GM11168 (cell line): ENCODE measurements around the gene CASP5.
"Not testable (repeated sequence)": the region's sequence is repeated elsewhere in the genome, so short reads cannot be mapped to it uniquely, and the experiment has no call there.

Experiments
- in situ Hi-C: fragments of 300-500 bp; cut with MboI; formaldehyde crosslinking; loops from one replicate; pipeline ENCODE4 v1.12.0; 2022; ENCODE audit warnings: low sequenced_read_pairs; ENCODE audit not compliant: unreplicated experiment

Gene CASP5

DNA sequence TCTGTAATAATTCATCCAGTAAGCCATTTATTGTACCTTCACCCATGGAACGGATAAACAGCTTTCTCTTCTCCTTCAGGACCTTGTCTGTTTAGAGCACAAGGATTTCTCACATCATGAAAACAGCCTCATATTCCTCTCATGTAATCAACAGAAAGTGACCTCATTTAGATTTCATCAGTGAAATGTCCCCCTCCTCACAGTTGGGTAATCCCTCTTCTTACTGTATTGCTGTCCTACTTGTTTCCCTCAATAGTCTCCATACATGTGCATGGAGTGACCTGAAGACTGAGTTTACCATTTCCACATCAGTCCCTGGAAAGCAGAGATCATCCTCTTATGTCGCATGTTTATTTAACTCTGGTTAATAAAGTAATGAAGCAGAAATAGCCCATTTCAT lies 11.4 kb upstream of the CASP5 start:
- in situ Hi-C loops, result not testable (repeated sequence)

DNA sequence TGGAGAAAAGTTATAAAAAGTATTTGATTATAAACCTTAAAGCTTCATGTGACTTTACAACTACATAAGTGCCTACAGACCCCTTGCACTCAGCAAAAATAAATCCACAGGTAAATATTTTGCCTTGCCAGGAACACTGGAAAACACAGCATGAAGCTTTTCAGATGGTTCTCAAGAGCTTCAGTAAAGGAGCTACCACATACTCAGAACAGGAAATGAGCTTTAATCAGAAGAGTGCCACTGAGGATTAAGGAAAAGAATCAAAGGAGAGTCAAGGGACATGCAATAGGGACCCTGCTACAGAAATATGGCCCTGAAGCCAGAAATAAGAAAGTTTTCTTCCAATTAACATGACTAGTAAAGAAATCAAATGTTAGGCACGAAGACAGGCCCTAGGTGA lies 10.8 kb upstream of the CASP5 start:
- in situ Hi-C loops, result no loop called here

DNA sequence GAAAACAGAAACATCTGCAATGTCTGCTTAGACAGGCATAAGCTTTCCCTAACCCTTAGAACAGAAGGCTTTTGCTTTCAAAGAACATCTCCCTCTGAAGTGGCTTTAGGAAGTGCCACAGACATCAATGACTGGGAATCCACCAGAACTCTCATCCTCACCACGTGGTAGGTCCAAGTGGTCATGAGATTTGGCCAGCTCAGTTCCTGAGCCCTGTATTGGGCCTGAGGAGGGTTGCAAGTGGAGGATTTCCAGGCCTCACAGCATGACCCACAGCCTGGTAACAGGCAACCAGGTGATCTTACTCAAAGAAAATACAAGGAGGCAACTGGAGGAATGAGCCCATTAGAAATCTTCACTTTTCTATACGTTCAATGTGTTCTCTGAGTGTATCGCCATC lies 10.4 kb upstream of the CASP5 start:
- in situ Hi-C loops, result no loop called here

DNA sequence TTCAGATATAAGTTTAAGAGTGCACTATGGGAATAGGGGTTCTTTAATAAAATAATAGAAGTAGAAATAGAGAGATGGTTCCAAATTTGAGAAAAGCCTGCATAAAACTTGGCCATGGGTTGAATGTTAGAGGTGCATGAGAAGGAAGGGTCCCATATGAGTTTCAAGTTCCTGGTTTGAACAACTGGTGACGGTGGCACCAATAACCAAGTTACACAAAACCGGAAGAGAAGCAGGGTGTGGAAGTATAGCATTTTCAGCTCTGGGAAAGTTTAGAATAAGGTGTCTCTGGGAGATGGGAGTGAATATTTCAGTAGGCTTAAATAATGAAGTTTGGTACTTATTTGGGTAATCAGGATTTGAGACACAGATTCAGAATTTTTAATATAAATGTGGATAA lies 9.5 kb upstream of the CASP5 start:
- in situ Hi-C loops, result no loop called here

DNA sequence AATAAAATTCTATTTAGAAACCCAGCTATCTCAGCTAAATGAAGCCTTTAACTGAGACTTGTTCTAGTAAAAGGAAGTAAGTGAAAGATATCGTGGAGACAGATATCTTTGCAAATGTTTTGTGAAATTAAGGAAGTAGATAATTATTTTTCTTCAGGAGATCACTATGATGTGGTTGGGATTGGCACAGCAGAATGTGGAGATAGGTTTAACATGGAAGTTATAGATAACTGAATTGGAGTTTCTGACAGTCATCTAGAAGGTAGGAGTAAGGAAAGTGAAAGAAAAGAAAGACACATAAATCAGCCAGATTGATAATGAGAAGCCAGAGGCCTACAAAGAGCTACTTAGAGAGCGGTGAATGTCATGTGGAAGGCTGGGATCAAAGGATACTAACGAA lies 4.7 kb upstream of the CASP5 start:
- in situ Hi-C loops, result no loop called here

DNA sequence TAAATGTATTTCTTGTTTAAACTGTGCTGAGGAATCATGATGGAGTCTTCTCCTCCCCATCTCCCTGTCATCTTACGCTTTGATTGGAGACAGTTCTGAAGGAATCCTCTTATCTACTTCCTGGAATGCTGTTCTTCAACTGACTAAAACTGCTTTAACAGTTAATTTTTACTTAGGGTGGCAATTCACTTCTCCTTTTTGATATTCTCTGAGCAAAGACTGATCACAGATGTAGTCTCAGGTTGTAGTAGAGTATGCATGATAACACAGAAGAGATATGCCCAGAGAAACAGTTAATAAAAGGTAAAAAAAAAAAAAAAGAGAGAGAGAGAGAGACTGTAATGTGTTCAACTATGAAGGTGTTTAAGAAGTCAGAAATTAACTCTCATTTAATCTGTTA lies 1.4 kb upstream of the CASP5 start:
- in situ Hi-C loops, result loop anchor here (25.0 kb wide), 1 partner anchor 437 kb away; no protein-coding TSS in a partner anchor

DNA sequence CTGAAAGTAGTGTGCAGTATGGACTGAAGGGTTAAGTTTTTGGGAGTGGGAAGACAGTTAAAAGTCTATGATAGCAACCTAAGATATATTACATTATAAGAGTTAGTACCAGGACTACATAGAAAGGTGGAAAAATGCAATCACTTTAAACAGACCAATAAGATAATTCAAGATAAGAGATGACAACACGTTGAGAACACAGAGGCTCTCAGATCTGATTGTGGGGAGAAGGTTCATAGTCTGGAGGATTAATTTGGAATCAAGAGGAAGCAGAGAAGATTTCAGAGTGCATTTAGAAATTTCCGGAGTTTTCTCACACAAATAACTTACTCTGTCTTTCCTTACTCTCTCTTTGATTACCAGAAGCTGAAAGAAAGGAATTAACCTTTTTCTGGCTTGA lies 441 bp downstream of the CASP5 start:
- in situ Hi-C loops, result loop anchor here (25.0 kb wide), 1 partner anchor 435 kb away; no protein-coding TSS in a partner anchor

DNA sequence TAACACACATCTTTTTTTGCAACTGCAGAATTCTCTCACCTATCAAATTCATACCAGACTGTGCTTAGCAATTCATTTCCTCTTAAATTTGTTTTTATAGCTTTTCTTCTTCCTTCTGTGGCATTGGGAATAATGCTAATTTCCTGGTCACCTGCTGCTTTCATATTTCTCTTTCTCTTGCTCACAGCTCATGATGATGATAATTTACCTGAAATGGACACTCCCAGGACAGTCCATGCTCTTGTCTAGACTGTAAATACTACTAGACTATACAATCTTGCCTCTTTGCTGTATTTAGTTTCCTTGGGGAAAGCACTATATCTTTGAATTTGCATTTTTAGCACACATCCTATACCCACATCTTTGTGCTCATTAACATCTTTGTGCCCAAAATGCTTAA lies 15.5 kb downstream of the CASP5 start:
- in situ Hi-C loops, result loop anchor here (25.0 kb wide), 1 partner anchor 420 kb away; no protein-coding TSS in a partner anchor

DNA sequence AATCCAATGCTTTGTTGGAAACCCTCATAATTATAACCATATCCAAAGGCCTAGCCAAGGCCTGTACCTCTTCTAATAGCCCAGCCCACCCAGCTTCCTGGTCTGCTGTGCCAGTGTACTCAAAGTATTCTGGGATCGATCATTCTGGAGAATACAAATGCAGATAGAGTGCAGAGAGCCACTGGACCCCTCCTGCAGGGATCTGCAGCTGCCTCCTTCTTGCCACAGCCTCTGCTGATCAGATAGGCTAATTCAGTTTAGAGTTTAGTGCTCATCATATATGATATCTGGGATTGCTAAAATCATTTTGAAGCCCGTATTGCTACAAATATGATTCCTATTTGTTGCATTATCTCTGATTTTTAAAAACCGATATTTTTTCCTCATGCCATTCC lies 17.5 kb downstream of the CASP5 start:
- in situ Hi-C loops, result loop anchor here (25.0 kb wide), 1 partner anchor 418 kb away; no protein-coding TSS in a partner anchor

DNA sequence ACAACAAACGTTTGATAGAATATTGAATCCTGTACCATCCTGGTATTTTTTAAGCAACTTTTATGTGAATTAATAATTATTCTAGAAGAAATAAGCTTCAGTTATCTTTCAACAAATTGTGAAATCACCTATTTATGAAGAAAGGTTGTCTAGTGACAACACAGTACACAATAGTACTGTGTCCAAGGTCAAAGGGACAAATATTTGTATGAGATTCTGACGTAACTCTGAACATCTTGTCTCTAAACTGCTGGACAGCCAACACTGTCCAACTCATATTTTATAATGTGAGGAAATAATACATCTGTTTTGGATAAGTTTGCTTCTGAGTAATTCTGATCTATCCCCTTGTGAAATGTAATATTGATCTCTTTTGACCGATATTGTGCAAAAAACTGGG lies 18.9 kb downstream of the CASP5 start:
- in situ Hi-C loops, result loop anchor here (25.0 kb wide), 1 partner anchor 417 kb away; no protein-coding TSS in a partner anchor

DNA sequence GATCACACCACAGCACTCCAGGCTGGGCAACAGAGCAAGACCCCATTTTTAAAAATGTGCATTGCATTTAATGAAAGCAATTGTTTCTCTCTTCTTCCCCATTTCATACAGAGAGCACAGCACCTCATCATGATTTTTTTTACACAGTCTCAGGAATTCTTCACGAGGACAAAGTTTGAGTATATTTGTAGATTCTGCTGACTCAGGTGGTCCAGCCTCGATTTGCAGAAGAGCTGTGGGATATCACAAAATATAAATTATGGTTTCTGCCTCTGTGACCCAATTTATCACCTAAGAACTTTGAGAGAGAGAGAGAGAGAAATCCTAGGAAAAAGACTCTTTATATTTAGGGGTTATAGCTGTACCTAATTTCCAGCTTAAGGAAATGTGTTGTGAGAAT lies 19.8 kb downstream of the CASP5 start:
- in situ Hi-C loops, result loop anchor here (25.0 kb wide), 1 partner anchor 416 kb away; no protein-coding TSS in a partner anchor

DNA sequence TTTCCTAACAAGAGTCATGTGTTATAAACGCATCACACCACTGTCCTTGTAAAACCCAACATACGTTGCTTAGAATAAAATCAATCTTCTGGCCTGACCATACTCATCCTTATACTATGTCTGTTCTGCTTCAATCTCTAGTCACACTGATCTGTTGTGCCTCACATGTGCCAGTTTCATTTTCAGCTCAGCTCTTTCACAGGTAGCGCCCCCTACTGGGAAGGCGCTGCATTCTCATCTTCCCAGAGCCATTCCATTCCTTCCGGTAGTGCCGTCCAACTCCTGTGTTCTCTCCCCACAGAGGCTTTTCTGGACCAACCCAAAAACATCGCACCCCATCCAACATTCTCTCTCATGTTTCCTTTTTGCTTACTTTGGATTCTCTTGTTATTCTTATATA lies 22.2 kb downstream of the CASP5 start:
- in situ Hi-C loops, result loop anchor here (25.0 kb wide), 1 partner anchor 413 kb away; no protein-coding TSS in a partner anchor

DNA sequence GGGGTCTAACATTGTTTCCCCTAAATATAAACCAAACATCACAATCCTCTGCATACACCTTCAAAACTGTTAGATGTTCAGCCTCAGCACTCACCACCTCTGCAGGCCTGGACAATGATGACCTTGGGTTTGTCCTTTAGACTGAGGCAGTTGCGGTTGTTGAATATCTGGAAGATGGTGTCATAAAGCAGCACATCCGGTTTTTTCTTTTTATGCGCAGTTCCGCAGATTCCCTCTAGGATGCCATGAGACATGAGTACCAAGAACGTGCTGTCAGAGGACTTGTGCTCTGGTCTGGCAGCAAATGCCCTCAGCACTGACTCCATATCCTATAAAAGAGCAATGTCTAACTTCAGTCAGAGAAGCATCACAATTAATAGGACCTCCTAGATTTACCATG lies 22.8 kb downstream of the CASP5 start:
- in situ Hi-C loops, result loop anchor here (25.0 kb wide), 1 partner anchor 413 kb away; no protein-coding TSS in a partner anchor

DNA sequence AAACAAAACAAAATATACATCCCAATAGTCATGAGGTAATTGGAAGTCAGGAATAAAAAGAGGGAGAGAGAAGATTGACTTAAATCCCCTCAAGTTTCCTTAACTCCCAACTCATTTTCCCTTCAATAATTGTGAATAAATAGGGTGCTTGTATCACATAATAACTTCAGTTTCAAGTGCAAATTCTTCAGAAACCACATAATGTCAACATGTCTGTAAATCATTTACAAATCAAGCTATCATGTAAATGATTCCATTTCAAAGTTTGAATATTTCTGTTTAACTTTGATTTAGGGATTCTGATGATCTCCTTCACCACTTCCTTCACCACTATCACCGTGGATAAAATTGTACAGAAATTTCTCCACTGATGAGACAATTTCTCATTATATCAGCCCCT lies 23.2 kb downstream of the CASP5 start:
- in situ Hi-C loops, result loop anchor here (25.0 kb wide), 1 partner anchor 412 kb away; no protein-coding TSS in a partner anchor

DNA sequence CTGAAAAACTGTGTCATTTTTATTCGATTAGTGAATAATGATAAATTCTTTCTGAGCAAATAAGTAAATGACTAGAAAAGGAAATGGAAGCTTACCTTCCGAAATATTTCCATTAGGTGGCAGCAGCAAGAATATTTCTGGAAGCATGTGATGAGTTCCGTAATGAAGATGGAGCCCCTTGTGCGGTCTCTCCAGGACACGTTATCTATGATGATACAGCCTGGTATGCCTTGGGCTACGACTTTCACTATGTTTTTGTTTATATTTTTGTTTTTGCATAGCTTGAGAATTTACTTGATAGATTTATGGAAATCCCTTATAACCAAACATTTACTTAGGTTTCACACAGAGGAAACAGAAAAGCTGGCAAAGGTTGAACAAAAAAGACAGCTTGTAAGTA lies 25.7 kb downstream of the CASP5 start:
- in situ Hi-C loops, result no loop called here

DNA sequence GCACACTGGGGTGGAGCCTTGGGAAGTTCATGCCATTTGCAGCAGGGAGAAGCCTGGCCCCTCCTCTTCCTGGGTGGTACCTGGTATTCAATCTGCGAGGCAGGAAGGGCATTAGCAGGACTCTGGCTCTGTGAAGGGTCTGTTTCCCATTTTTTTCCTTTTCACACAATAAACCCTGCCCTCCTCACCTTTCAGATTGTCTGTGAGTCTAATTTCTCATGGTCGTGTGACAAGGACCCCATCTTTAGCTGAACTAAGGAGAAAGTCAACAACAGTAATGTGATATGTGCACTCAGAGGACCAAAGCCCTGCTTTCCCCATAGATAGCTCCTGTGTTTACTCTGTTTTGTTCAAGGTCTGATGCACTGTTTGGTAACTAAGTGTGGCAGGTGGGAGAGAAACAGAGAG lies 28.0 kb downstream of the CASP5 start:
- in situ Hi-C loops, result no loop called here

DNA sequence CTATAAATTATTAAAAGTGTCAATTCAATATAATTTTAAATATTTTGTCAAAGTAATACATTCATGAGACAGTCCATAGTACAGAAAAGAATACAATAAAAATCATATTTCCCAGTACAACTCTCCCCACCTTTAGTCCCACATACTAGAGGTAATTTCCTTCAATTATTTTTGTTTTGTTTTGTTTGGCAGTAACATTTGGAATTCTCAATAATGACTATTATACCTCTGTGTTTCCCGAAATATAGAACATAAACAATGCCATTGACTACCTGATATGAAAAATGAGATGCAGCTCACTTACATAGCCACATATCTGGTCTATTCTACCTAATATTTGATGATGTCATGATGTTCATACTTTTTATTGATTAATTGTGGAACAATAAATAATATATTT lies 30.2 kb downstream of the CASP5 start:
- in situ Hi-C loops, result no loop called here

DNA sequence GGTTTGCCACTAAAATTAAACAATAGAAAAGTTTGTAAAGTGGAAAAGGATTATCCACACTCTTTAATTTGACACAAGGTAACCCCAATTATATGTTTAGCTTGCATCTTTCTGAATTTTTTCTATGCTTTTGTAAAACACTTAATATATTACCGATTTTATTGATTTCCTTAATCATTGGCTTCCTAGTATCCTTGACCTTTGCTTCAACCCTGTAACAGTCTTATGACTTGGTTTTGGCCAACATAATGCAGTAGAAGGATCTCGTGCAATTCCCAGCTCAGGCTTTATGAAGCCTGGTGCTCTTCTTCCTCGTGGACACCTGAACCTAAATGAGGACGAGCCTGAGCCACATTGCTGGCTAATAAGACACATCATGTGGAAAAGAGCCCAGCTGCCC lies 31.0 kb downstream of the CASP5 start:
- in situ Hi-C loops, result no loop called here

DNA sequence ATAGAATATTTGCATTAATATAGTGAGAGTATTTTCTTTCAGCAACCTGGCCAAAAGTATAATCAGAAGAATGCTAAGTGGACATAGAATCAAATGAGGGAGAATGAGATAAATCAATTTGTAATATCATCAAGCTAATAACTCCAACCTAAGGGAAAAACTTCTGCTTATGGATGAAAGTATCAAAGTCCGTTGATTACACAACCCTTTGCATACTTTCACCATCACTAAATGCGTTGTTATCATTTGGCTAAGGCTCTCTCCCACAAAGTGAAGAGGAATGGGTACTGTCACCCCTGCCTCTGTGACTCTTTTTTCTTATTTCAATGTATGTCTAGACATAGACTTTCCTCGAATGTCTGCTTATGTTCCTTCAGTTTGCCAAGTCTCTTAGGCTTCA lies 38.2 kb downstream of the CASP5 start:
- in situ Hi-C loops, result no loop called here

DNA sequence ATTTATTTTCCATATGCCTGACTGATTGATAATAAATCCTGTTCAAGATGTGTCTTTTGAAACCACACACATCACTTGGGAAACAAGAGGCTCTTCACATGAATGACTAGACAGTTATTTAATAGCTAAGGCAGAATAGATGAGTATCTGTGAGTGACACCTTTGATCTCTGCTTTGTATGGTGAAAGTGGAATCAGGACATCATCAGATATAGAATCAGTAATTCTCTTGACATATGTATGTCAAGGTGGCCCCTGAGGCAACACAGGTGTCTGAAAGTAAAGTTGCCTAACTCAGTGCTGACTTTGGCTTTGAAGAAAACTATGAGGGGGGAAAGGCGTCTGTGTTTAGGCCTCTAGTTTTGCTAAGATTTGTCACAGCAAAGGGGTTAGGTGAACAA lies 43.1 kb downstream of the CASP5 start:
- in situ Hi-C loops, result no loop called here

DNA sequence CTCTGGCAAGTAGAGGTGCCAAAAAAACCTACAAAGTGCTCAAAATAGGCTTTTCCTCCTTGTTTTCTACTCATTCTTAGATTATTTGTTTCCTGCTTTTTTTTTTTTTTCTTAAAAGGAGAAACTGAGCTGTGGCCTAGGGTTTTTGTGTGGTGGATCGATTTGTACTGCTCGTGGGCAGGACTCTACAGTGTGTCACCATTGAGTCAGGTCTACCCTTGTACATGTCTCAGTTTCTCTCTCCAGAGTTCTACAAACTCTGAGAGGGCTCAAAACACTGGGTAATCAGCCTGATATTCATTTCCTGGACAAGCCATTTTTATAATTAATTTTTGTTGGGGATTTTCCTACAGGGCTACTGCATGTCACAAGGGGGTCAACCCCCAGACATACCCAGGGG lies 49.4 kb downstream of the CASP5 start:
- in situ Hi-C loops, result no loop called here

DNA sequence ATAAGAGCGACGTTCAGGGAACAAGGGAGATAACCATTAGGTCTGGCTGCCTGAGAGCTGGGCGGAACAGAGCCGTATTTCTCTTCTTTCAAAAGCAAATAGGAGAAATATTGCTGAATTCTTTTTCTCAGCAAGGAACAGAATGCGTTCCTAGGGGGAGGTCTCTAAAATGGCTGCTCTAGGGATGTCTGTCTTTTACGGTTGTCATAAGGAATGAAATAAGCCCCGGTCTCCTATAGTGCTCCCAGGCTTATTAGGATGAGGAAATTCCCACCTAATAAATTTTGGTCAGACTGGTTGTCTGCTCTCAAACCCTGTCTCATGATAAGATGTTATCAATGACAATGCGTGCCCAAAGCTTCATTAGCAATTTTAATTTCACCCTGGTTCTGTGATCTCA lies 50.0 kb downstream of the CASP5 start:
- in situ Hi-C loops, result not testable (repeated sequence)

DNA sequence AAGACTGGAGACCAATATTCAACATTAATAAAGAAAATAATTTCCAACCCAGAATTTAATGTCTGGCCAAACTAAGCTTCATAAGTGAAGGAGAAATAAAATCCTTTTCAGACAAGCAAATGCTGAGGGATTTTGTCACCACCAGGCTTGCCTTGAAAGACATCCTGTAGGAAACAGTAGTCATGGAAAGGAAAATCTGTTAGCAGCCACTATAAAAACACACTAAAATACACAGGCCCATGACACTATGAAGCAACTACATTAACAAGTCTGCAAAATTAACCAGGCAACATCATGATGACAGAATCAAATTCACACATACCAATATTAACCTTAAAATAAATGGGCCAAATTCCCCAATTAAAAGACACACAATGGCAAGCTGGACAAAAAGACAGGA lies 52.2 kb downstream of the CASP5 start:
- in situ Hi-C loops, result no loop called here
